Esophagus muscularis mucosa (tissue), 2 donors: ENCODE results near the gene TMCO6.

ENCODE experiments used
- POLR2A ChIP-seq: fragments of 450-650 bp; IDR thresholded peaks from one replicate; pipeline ENCODE4 v1.6.1; 2017; ENCODE audit warnings: antibody characterized with exemption, moderate library complexity, mild to moderate bottlenecking, low read depth
- POLR2AphosphoS5 ChIP-seq, 2 donors: sonication (generic); formaldehyde crosslinking; IDR thresholded peaks; one replicate each; pipeline ENCODE4 v1.6.1; 2017; ENCODE audit warnings: antibody characterized with exemption in 2 of 2

GRCh38 chr5:140635291-140636257, 3.7 kb upstream of the TMCO6 start:
- TF ChIP-seq POLR2AphosphoS5 (IDR thresholded peaks at IDR 0.05) (no peak), POLR2A (no peak)
